GM21447 (cell line): ENCODE results near the gene PNPLA1.

ENCODE experiments used
- ATAC-seq: cut with Tn5 transposase; IDR thresholded peaks from one replicate; pipeline ENCODE4 v1.9.1; 2021; ENCODE audit not compliant: unreplicated experiment

Gene PNPLA1

GRCh38 chr6:36245572-36246061 is 24.2 kb upstream of the PNPLA1 start:
- no peak for ATAC-seq

- ATAC-seq = no peak
Observed at GRCh38 chr6:36246506-36247268, 23.2 kb upstream of the PNPLA1 start.

- ATAC-seq = no peak
Observed at GRCh38 chr6:36247693-36248092, 22.2 kb upstream of the PNPLA1 start.

GRCh38 chr6:36248980-36249379 is 20.9 kb upstream of the PNPLA1 start:
- no peak for ATAC-seq

- no peak for ATAC-seq
Observed at GRCh38 chr6:36249536-36249935, 20.3 kb upstream of the PNPLA1 start.

- no peak for ATAC-seq
Observed at GRCh38 chr6:36252005-36252404, 17.9 kb upstream of the PNPLA1 start.

GRCh38 chr6:36263390-36264000 is 6.4 kb upstream of the PNPLA1 start:
- no peak for ATAC-seq

- ATAC-seq = no peak
Observed at GRCh38 chr6:36265744-36266143, 4.1 kb upstream of the PNPLA1 start.

GRCh38 chr6:36266913-36267644 is 2.8 kb upstream of the PNPLA1 start:
- no peak for ATAC-seq

- ATAC-seq = no peak
Observed at GRCh38 chr6:36267731-36268477, 2.0 kb upstream of the PNPLA1 start.

GRCh38 chr6:36268478-36269275 is 1.2 kb upstream of the PNPLA1 start:
- no peak for ATAC-seq

GRCh38 chr6:36272234-36272633 is 2.4 kb downstream of the PNPLA1 start:
- no peak for ATAC-seq

- no peak for ATAC-seq
Observed at GRCh38 chr6:36273067-36273466, 3.2 kb downstream of the PNPLA1 start.

- no peak for ATAC-seq
Observed at GRCh38 chr6:36273802-36274514, 4.1 kb downstream of the PNPLA1 start.

GRCh38 chr6:36276581-36277536 is 7.0 kb downstream of the PNPLA1 start:
- ATAC-seq = no peak

- ATAC-seq = no peak
Observed at GRCh38 chr6:36277946-36278470, 8.1 kb downstream of the PNPLA1 start.

- no peak for ATAC-seq
Observed at GRCh38 chr6:36280467-36280866, 10.6 kb downstream of the PNPLA1 start.

GRCh38 chr6:36280983-36281382 is 11.1 kb downstream of the PNPLA1 start:
- ATAC-seq = no peak
